ENCODE data around the gene ATG16L1.

DNA sequence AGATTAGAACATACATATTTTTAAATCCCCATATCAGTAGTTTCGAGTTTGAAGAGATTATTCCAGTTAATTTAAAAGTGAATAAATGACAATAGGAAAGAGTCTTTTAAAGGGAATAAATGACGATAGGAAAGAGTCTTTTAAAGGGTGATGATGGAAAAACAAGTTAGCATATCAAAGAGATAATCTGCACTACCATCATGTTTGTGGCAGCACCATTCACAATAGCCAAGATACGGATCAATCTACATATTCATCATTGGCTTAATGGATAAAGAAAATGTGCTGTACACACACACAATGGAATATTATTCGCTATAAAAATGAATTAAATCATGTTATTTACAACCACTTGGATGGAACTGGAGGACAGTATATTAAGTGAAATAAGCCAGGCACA lies 15.0 kb downstream of the ATG16L1 start:
- TF ChIP-seq, protein P1, sequence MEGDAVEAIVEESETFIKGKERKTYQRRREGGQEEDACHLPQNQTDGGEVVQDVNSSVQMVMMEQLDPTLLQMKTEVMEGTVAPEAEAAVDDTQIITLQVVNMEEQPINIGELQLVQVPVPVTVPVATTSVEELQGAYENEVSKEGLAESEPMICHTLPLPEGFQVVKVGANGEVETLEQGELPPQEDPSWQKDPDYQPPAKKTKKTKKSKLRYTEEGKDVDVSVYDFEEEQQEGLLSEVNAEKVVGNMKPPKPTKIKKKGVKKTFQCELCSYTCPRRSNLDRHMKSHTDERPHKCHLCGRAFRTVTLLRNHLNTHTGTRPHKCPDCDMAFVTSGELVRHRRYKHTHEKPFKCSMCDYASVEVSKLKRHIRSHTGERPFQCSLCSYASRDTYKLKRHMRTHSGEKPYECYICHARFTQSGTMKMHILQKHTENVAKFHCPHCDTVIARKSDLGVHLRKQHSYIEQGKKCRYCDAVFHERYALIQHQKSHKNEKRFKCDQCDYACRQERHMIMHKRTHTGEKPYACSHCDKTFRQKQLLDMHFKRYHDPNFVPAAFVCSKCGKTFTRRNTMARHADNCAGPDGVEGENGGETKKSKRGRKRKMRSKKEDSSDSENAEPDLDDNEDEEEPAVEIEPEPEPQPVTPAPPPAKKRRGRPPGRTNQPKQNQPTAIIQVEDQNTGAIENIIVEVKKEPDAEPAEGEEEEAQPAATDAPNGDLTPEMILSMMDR (IDR thresholded peaks at IDR 0.05; ENCODE audit: extremely low read depth in 1 of 2, insufficient read depth in 1 of 2, low read depth in 1 of 2, low read length in 2 of 2), result no peak
- TF ChIP-seq POLR2AphosphoS5 (IDR thresholded peaks at IDR 0.05; ENCODE audit: insufficient read depth, low read depth, low read length) (no peak), POLR2A (IDR thresholded peaks at IDR 0.05; ENCODE audit: low read depth, low read length) (no peak), EZH2 (IDR thresholded peaks at IDR 0.05; ENCODE audit: borderline replicate concordance, low read depth, low read length, severe bottlenecking) (no peak), MYC (IDR thresholded peaks at IDR 0.05; ENCODE audit: low read depth, low read length) (no peak)
- TF ChIP-seq, protein P2, sequence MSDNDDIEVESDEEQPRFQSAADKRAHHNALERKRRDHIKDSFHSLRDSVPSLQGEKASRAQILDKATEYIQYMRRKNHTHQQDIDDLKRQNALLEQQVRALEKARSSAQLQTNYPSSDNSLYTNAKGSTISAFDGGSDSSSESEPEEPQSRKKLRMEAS (IDR thresholded peaks at IDR 0.05; ENCODE audit: insufficient read depth, insufficient read length), result no peak
